GM23338 (cell line): ENCODE results near the gene GRIN1. TPM values are rescaled to one million over a fixed set of nuclear protein-coding genes. Genes with fewer than 3 reads are reported as not detected.

Experiments
- ATAC-seq: fragments of 200-7000 bp; cut with Tn5 transposase; 3 replicates; pipeline ENCODE4 v1.9.1; 2020
- DNase-seq: peaks from one replicate; pipeline ENCODE4 v3.0.0-alpha.2; 2015; ENCODE audit warnings: low spot score
- H2AFZ ChIP-seq: fragments of 200-600 bp; sonication (generic); 2 replicates; pipeline ENCODE4 v1.8.0; 2016; ENCODE audit warnings: antibody characterized with exemption, mild to moderate bottlenecking, moderate library complexity
- H3F3A ChIP-seq: fragments of 200-600 bp; sonication (generic); replicated peaks from 2 replicates; pipeline ENCODE4 v1.8.0; 2017; ENCODE audit warnings: antibody characterized with exemption, mixed run types, low read depth
- H3K27ac ChIP-seq: fragments of 200-600 bp; sonication (generic); 2 replicates; pipeline ENCODE4 v1.6.1; 2016; ENCODE audit warnings: low read depth
- H3K27me3 ChIP-seq: fragments of 200-600 bp; sonication (generic); 2 replicates; pipeline ENCODE4 v1.8.0; 2016; ENCODE audit warnings: mild to moderate bottlenecking, mixed run types, moderate library complexity; ENCODE audit not compliant: insufficient read depth
- H3K36me3 ChIP-seq: fragments of 200-600 bp; sonication (generic); 2 replicates; pipeline ENCODE4 v1.8.0; 2016; ENCODE audit warnings: mild to moderate bottlenecking; ENCODE audit not compliant: insufficient read depth
- H3K4me1 ChIP-seq: fragments of 200-600 bp; sonication (generic); 2 replicates; pipeline ENCODE4 v1.8.0; 2016; ENCODE audit warnings: mild to moderate bottlenecking, moderate library complexity; ENCODE audit not compliant: insufficient read depth
- H3K4me2 ChIP-seq: fragments of 200-600 bp; sonication (generic); 2 replicates; pipeline ENCODE4 v1.7.1; 2017; ENCODE audit warnings: mixed run types
- H3K4me3 ChIP-seq: fragments of 200-600 bp; sonication (generic); 2 replicates; pipeline ENCODE4 v1.6.1; 2016; ENCODE audit warnings: mixed run types
- H3K79me2 ChIP-seq: fragments of 200-600 bp; sonication (generic); replicated peaks from 2 replicates; pipeline ENCODE4 v1.8.0; 2017; ENCODE audit warnings: mild to moderate bottlenecking; ENCODE audit not compliant: insufficient read depth
- H3K9me2 ChIP-seq: fragments of 200-600 bp; sonication (generic); 2 replicates; pipeline ENCODE4 v1.8.0; 2017; ENCODE audit not compliant: insufficient read depth
- H4K20me1 ChIP-seq: fragments of 200-600 bp; sonication (generic); replicated peaks from 2 replicates; pipeline ENCODE4 v1.8.0; 2017; ENCODE audit warnings: mild to moderate bottlenecking; ENCODE audit not compliant: insufficient read depth
- H3K27ac Mint-ChIP-seq: 2 replicates; pipeline ENCODE4 v1.8.0; 2020; ENCODE audit warnings: inconsistent platforms, mild to moderate bottlenecking, moderate library complexity, mixed read lengths
- H3K27me3 Mint-ChIP-seq: 3 replicates; pipeline ENCODE4 v1.8.0; 2022; ENCODE audit warnings: low read depth, mild to moderate bottlenecking, moderate library complexity, mixed read lengths, inconsistent platforms; ENCODE audit not compliant: insufficient read depth, poor library complexity
- H3K36me3 Mint-ChIP-seq: 3 replicates; pipeline ENCODE4 v1.8.0; 2021; ENCODE audit warnings: low read depth, mild to moderate bottlenecking, inconsistent platforms, moderate library complexity, mixed read lengths
- H3K4me1 Mint-ChIP-seq: 3 replicates; pipeline ENCODE4 v1.8.0; 2020; ENCODE audit warnings: mild to moderate bottlenecking, inconsistent platforms, mixed read lengths
- H3K4me3 Mint-ChIP-seq: 3 replicates; pipeline ENCODE4 v1.8.0; 2021; ENCODE audit warnings: moderate library complexity, mild to moderate bottlenecking, inconsistent platforms, mixed read lengths
- H3K9me3 Mint-ChIP-seq: 3 replicates; pipeline ENCODE4 v1.8.0; 2020; ENCODE audit warnings: moderate library complexity, mild to moderate bottlenecking, inconsistent platforms, mixed read lengths
- CREB1 ChIP-seq: fragments of 250-450 bp; sonication (Bioruptor Pico); IDR thresholded peaks from 2 replicates; pipeline ENCODE4 v1.5.0; 2020; ENCODE audit warnings: low read depth, mild to moderate bottlenecking, moderate library complexity
- EZH2 ChIP-seq: fragments of 200-600 bp; sonication (generic); IDR thresholded peaks from one replicate; pipeline ENCODE4 v1.8.0; 2017; ENCODE audit warnings: antibody characterized with exemption, mild to moderate bottlenecking, low read depth; ENCODE audit not compliant: unreplicated experiment
- EZH2phosphoT487 ChIP-seq: fragments of 200-600 bp; sonication (generic); IDR thresholded peaks from one replicate; pipeline ENCODE4 v1.8.1; 2018; ENCODE audit warnings: antibody characterized with exemption; ENCODE audit not compliant: unreplicated experiment
- JUNB ChIP-seq: IDR thresholded peaks from one replicate; pipeline ENCODE4 v1.6.1; 2016; ENCODE audit warnings: antibody characterized with exemption; ENCODE audit not compliant: unreplicated experiment
- NANOG ChIP-seq: IDR thresholded peaks from 2 replicates; pipeline ENCODE4 v1.6.1; 2016; ENCODE audit warnings: antibody characterized with exemption, borderline replicate concordance
- POLR2AphosphoS5 ChIP-seq: IDR thresholded peaks from 2 replicates; pipeline ENCODE4 v1.6.1; 2016; ENCODE audit warnings: antibody characterized with exemption, low read depth
- STAT1 ChIP-seq: IDR thresholded peaks from one replicate; pipeline ENCODE4 v1.6.1; 2016; ENCODE audit warnings: antibody characterized with exemption; ENCODE audit not compliant: unreplicated experiment
- ZNF114 ChIP-seq: fragments of 250-450 bp; sonication (Bioruptor Pico); IDR thresholded peaks from 2 replicates; pipeline ENCODE4 v1.5.0; 2020; ENCODE audit warnings: mild to moderate bottlenecking, moderate library complexity
- long read RNA-seq: library from polyadenylated mRNA; unstranded; transcript quantifications from one replicate; pipeline ENCODE4 v2.0.0, GENCODE V29; 2020; ENCODE audit not compliant: unreplicated experiment
- polyA plus RNA-seq: library from polyadenylated mRNA; unstranded; fragments of >200 nt; fragmentation: Nextera tagmentation; extraction: Ambion mirVana; gene quantifications from 2 replicates; pipeline ENCODE4 v1.2.1, GENCODE V29; 2016
- total RNA-seq: library from RNA; depleted of rRNA; stranded (reverse); fragments of >200 nt; shearing (Covaris generic); gene quantifications from 2 replicates; pipeline ENCODE4 v1.2.3, GENCODE V29; 2014; rRNA removed
- TF ChIP-seq, protein P1 (sequence below): IDR thresholded peaks from one replicate; pipeline ENCODE4 v1.6.1; 2018; ENCODE audit warnings: antibody characterized with exemption; ENCODE audit not compliant: unreplicated experiment
- TF ChIP-seq, protein P2 (sequence below): fragments of 250-450 bp; sonication (Bioruptor Pico); IDR thresholded peaks from 2 replicates; pipeline ENCODE4 v1.5.0; 2020; ENCODE audit warnings: mild to moderate bottlenecking, moderate library complexity

The GRIN1 gene
- total RNA-seq (2.1 and 5.5 TPM in 2 replicates), polyA plus RNA-seq (2.5 and 2.7 TPM in 2 replicates)
- long read RNA-seq = 0 reads

DNA sequence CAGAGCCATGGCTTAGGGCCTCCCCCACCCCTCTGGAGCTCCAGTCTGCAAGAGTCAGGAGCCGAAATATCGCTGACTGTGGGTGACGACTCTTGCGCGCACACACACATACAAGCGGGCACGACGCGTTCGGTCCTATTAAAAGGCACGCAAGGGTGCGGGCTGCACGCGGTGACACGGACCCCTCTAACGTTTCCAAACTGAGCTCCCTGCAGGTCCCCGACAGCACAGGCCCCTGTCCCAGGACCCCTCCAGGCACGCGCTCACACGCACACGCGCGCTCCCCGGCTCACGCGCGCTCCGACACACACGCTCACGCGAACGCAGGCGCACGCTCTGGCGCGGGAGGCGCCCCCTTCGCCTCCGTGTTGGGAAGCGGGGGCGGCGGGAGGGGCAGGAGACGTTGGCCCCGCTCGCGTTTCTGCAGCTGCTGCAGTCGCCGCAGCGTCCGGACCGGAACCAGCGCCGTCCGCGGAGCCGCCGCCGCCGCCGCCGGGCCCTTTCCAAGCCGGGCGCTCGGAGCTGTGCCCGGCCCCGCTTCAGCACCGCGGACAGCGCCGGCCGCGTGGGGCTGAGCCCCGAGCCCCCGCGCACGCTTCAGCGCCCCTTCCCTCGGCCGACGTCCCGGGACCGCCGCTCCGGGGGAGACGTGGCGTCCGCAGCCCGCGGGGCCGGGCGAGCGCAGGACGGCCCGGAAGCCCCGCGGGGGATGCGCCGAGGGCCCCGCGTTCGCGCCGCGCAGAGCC lies at the start of gene GRIN1:
Gene GRIN1 (plus strand): TSS at position 433 of the 746 bp plus-strand sequence. CDS start 333 bp downstream, outside the sequence.
- H3K36me3 Mint-ChIP-seq = no peaks in the 10 kb centered on the region
- no peaks in the 10 kb centered on the region for H3K36me3 ChIP-seq
- H2AFZ ChIP-seq = no peak within 1 kb of the TSS
- H3K27me3 Mint-ChIP-seq = peaks cover 63% of the 10 kb centered on the region
- peak within 1 kb of the TSS; percentile 78 for H3K4me2 ChIP-seq
- no peaks in the 10 kb centered on the region for H3K9me2 ChIP-seq
- H4K20me1 ChIP-seq = no peaks in the 10 kb centered on the region
- peak within 1 kb of the TSS; percentile 51 for H3K4me3 ChIP-seq
- H3K4me1 Mint-ChIP-seq = peaks cover 10% of the 10 kb centered on the region
- DNase-seq (peak; percentile 67), ATAC-seq (peak; percentile 67)
- TF ChIP-seq STAT1 = no peak
- TF ChIP-seq, protein P1, sequence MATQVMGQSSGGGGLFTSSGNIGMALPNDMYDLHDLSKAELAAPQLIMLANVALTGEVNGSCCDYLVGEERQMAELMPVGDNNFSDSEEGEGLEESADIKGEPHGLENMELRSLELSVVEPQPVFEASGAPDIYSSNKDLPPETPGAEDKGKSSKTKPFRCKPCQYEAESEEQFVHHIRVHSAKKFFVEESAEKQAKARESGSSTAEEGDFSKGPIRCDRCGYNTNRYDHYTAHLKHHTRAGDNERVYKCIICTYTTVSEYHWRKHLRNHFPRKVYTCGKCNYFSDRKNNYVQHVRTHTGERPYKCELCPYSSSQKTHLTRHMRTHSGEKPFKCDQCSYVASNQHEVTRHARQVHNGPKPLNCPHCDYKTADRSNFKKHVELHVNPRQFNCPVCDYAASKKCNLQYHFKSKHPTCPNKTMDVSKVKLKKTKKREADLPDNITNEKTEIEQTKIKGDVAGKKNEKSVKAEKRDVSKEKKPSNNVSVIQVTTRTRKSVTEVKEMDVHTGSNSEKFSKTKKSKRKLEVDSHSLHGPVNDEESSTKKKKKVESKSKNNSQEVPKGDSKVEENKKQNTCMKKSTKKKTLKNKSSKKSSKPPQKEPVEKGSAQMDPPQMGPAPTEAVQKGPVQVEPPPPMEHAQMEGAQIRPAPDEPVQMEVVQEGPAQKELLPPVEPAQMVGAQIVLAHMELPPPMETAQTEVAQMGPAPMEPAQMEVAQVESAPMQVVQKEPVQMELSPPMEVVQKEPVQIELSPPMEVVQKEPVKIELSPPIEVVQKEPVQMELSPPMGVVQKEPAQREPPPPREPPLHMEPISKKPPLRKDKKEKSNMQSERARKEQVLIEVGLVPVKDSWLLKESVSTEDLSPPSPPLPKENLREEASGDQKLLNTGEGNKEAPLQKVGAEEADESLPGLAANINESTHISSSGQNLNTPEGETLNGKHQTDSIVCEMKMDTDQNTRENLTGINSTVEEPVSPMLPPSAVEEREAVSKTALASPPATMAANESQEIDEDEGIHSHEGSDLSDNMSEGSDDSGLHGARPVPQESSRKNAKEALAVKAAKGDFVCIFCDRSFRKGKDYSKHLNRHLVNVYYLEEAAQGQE = peak; percentile 77
- H3K27me3 ChIP-seq = peaks cover 48% of the 10 kb centered on the region
- no peaks in the 10 kb centered on the region for H3K9me3 Mint-ChIP-seq
- no peaks in the 10 kb centered on the region for H3F3A ChIP-seq
- peaks cover 12% of the 10 kb centered on the region for H3K4me1 ChIP-seq
- peak within 1 kb of the TSS; percentile 61 for H3K4me3 Mint-ChIP-seq
- no peaks in the 10 kb centered on the region for H3K79me2 ChIP-seq
- H3K27ac ChIP-seq = no peak within 1 kb of the TSS
- H3K27ac Mint-ChIP-seq = no peak within 1 kb of the TSS

DNA sequence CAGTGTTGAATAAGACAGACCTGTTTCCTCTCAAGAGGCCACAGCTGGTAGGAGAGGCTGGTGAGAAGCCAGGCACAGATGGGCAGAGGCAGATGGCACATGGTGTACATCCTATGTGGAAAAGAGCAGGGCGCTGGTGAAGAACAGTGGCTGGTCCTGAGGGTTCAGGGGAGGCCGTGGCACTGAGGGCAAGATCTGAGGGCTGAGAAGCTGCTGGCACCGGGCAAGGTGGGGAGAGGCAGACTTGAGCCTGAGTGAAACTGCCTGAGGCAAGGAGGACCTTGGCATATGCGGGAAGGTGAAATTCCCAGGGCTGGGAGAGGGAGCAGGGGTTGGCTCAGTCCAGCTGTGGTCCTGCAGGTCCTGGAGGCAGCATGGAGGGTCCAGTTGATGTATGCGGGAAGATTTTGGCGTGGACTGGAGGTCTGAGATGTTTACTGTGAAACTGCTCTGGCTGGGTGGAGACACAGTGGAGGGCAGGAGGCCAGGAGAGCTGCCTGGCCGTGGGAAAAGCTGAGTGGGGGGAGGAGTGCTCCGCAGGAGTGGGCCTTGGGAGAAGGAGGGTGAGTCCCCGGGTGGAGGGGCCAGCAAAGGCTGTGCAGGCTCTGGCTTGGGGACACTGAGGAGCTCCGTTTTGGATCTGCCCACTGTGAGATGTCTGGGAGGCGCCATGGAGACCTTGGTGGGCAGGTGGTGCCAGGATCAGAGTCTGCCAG lies 49.6 kb upstream of the GRIN1 start:
- Mint-ChIP-seq H3K9me3 (peaks cover 4% of the 10 kb centered on the region; the same call in 1 of the 3 replicates), H3K4me3 (no peak overlapping the region), H3K36me3 (peaks cover 20% of the 10 kb centered on the region; the same call in 2 of the 3 replicates), H3K27ac (peak overlapping the region; percentile 26; the same call in 1 of the 2 replicates), H3K4me1 (peaks cover 15% of the 10 kb centered on the region), H3K27me3 (peaks cover 23% of the 10 kb centered on the region)
- DNase-seq = no peak
- H3K27ac ChIP-seq = no peak overlapping the region
- H3K4me1 ChIP-seq = peaks cover 9% of the 10 kb centered on the region
- no peak overlapping the region for H2AFZ ChIP-seq
- H4K20me1 ChIP-seq = no peaks in the 10 kb centered on the region; the same call in 1 of the 2 replicates
- H3K79me2 ChIP-seq = no peaks in the 10 kb centered on the region; the same call in 1 of the 2 replicates
- H3K4me2 ChIP-seq = no peak overlapping the region
- H3K9me2 ChIP-seq = no peaks in the 10 kb centered on the region
- ATAC-seq = no peak
- H3K4me3 ChIP-seq = no peak overlapping the region
- no peaks in the 10 kb centered on the region; the same call in 1 of the 2 replicates for H3K36me3 ChIP-seq
- H3F3A ChIP-seq = peaks cover 20% of the 10 kb centered on the region
- H3K27me3 ChIP-seq = peaks cover 5% of the 10 kb centered on the region; the same call in 1 of the 2 replicates
- TF ChIP-seq NANOG (no peak), CREB1 (CRISPR knock-in tag) (no peak), ZNF114 (no peak), STAT1 (no peak), JUNB (no peak), EZH2phosphoT487 (no peak), EZH2 (no peak), POLR2AphosphoS5 (no peak)
- TF ChIP-seq, protein P2, sequence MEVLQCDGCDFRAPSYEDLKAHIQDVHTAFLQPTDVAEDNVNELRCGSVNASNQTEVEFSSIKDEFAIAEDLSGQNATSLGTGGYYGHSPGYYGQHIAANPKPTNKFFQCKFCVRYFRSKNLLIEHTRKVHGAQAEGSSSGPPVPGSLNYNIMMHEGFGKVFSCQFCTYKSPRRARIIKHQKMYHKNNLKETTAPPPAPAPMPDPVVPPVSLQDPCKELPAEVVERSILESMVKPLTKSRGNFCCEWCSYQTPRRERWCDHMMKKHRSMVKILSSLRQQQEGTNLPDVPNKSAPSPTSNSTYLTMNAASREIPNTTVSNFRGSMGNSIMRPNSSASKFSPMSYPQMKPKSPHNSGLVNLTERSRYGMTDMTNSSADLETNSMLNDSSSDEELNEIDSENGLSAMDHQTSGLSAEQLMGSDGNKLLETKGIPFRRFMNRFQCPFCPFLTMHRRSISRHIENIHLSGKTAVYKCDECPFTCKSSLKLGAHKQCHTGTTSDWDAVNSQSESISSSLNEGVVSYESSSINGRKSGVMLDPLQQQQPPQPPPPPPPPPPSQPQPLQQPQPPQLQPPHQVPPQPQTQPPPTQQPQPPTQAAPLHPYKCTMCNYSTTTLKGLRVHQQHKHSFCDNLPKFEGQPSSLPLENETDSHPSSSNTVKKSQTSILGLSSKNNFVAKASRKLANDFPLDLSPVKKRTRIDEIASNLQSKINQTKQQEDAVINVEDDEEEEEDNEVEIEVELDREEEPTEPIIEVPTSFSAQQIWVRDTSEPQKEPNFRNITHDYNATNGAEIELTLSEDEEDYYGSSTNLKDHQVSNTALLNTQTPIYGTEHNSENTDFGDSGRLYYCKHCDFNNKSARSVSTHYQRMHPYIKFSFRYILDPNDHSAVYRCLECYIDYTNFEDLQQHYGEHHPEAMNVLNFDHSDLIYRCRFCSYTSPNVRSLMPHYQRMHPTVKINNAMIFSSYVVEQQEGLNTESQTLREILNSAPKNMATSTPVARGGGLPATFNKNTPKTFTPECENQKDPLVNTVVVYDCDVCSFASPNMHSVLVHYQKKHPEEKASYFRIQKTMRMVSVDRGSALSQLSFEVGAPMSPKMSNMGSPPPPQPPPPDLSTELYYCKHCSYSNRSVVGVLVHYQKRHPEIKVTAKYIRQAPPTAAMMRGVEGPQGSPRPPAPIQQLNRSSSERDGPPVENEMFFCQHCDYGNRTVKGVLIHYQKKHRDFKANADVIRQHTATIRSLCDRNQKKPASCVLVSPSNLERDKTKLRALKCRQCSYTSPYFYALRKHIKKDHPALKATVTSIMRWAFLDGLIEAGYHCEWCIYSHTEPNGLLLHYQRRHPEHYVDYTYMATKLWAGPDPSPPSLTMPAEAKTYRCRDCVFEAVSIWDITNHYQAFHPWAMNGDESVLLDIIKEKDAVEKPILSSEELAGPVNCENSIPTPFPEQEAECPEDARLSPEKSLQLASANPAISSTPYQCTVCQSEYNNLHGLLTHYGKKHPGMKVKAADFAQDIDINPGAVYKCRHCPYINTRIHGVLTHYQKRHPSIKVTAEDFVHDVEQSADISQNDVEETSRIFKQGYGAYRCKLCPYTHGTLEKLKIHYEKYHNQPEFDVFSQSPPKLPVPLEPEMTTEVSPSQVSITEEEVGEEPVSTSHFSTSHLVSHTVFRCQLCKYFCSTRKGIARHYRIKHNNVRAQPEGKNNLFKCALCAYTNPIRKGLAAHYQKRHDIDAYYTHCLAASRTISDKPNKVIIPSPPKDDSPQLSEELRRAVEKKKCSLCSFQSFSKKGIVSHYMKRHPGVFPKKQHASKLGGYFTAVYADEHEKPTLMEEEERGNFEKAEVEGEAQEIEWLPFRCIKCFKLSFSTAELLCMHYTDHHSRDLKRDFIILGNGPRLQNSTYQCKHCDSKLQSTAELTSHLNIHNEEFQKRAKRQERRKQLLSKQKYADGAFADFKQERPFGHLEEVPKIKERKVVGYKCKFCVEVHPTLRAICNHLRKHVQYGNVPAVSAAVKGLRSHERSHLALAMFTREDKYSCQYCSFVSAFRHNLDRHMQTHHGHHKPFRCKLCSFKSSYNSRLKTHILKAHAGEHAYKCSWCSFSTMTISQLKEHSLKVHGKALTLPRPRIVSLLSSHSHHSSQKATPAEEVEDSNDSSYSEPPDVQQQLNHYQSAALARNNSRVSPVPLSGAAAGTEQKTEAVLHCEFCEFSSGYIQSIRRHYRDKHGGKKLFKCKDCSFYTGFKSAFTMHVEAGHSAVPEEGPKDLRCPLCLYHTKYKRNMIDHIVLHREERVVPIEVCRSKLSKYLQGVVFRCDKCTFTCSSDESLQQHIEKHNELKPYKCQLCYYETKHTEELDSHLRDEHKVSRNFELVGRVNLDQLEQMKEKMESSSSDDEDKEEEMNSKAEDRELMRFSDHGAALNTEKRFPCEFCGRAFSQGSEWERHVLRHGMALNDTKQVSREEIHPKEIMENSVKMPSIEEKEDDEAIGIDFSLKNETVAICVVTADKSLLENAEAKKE (CRISPR knock-in tag) = no peak
